HG02571 (cell line): ENCODE measurements around the gene CCL26.
"Not testable (repeated sequence)": the region's sequence is repeated elsewhere in the genome, so short reads cannot be mapped to it uniquely, and the experiment has no call there.

Source experiments
- ATAC-seq: cut with Tn5 transposase; IDR thresholded peaks from one replicate; pipeline ENCODE4 v1.9.1; 2021; ENCODE audit warnings: mild to moderate bottlenecking, moderate library complexity; ENCODE audit not compliant: unreplicated experiment

CCL26 gene

DNA sequence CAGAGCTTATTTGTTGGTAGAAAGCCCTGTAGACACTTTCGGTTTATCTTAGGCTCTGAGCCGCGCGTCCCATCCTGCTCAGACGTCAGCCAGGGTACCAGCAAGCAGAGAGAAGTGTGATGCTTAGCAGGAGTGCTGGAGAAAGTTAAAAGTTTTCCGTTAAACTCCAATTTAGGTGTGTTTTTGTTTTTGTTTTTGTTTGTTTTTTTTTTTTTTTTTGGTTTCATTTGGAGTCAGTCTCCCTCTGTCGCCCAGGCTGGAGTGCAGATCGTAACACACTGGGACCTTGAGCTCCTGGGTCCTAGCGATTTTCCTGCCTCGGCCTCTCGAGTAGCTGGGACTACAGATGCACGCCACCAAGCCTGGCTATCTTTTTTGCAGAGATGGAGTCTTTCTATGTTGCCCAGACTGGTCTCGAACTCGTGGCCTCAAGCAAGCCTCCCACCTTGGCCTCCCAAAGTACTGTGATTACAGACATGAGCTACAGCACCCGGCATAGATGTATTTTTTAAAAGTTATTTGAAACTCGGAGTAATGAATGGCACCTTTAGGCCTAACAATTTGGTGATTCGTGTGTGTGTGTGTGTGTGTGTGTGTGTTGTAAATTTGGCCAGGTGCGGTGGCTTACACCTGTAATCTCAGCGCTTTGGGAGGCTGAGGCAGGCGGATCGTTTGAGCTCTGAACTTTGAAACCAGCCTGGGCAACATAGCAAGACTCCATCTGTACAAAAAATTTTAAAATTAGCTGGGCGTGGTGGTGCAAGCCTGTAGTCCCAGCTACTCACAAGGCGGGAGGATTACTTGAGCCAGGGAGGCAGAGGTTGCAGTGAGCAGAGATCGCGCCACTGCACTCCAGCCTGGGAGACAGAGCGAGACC lies 32.0 kb downstream of the CCL26 start:
- ATAC-seq = peak; percentile 24

DNA sequence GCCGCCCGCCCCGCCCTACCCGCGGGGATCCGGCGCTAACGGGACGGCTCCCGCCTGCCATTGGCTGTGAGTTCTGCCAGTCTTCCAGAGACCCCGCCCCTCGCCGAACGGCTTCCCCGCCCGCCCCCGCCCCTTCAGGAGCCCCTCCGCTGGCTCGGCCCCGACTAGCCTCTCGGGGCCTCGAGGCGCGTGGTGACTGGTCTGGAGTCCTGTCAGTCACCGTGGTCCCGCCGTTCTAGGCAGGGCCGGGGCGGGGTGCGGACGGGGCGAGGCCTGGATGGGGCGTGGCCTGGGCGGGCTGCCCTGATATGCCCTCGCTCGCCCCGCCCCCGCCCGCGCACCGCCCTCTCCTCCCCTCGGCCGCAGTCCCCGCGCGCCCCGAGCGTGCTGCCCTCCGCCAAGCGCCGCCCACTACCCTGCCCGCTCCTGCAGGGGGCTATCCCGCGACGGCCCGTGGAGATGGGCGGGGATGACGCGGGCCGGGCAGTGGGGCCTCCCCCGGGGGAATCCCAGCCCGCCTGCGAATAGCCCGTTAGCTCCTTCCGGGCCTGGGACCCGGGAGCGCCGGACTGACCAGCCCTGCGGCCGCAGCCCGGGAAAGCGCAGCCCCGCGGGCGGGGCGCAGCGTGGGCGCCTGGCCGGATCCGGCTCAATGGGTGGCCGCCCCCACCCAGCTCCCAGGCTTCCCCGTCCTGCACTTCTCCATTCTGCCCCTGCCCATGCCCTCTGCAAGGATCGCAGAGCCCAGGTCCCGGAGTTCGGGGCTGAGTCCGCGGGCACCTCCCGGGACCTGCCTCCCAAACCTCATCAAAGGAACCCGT lies 32.8 kb downstream of the CCL26 start:
- peak; percentile 89 for ATAC-seq

DNA sequence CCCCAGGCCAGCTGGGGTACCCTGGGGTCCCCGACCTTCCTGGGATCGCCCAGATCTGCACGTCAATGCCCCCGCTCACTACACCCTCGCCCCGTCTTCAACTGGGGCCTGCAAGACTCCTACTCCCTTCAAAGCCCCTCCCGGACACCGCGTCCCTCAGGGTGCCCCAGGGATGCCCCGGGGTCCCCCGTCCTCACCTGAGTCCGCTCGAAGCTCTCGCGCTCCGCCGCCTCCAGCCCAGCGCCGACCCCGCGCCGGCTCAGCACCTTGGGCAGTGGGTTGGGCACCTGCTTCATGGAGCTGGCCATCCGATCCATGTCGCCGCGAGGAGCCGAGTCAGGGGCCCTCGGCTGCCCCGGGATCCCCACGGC lies 33.4 kb downstream of the CCL26 start, which contains the start of gene HIP1:
TSS of gene HIP1 (minus strand) at position 338 of the 371 bp plus-strand sequence. CDS start at position 317, 21 bp downstream.
- peak; percentile 4 for ATAC-seq

DNA sequence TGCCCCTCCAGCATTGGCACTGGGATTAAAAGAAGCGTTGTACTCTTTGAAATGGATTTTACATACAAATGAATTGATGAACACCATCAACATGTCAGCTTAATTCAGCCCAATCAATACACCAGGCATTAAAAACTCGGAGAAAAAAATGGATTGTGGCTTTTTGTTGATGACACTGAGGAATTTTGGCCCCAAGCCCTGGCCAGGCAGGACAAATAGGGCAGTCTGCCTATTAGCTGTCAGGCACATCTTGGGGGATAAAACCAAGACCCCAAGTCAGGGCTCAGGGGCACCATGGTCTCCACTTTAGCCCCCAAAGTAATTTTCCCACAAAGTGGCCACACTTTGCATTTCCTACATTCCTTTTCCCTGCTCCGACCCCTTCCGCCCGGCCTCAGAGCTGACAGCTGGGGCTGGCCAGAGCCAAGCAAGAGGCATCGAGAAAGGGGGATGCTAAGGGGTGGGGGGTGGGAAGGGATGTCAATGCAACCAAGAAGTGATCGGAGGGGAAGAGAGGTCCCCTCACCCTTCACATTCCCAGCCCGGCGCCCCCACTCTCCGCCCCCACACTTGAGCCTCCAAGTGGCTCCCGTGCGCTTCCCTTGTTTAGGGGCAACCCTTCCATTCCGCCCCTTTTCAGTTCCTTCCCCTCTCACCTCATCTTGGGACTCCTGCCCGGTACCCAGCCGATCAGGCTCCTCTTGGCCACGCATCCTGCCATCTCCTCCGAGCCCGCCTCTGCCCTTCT lies 34.0 kb downstream of the CCL26 start:
- ATAC-seq = no peak

DNA sequence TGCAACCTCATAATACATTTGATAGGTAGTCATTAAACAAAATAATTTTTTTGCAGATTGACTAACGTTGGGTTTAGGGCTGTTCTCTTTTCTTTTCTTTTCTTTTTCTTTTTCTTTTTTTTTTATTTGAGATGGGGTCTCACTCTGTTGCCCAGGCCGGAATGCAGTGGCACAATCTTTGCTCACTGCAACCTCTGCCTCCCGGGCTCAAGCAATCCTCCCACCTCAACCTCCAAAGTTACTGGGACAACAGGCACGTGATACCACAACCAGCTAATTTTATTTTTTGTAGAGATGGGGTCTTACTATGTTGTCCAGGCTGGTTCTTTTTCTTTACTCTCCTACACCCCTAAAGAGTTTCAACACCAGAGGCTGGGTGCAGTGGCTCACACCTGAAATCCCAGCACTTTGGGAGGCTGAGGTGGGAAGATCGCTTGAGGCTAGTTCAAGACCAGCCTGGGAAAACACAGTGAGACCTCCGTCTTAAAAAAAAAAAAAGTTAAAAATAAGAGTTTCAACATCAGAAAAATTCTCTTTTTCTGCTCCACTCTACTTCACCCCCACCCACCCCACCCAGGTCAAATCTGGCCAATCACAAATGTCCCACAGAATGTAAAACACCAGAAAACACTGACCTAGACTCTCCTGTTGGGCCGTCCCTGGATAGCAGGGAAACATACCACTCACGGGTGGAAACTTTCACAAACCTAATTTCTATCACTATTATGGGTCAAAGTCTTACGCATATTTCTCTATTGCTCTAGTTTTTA lies 36.2 kb downstream of the CCL26 start:
- no peak for ATAC-seq

DNA sequence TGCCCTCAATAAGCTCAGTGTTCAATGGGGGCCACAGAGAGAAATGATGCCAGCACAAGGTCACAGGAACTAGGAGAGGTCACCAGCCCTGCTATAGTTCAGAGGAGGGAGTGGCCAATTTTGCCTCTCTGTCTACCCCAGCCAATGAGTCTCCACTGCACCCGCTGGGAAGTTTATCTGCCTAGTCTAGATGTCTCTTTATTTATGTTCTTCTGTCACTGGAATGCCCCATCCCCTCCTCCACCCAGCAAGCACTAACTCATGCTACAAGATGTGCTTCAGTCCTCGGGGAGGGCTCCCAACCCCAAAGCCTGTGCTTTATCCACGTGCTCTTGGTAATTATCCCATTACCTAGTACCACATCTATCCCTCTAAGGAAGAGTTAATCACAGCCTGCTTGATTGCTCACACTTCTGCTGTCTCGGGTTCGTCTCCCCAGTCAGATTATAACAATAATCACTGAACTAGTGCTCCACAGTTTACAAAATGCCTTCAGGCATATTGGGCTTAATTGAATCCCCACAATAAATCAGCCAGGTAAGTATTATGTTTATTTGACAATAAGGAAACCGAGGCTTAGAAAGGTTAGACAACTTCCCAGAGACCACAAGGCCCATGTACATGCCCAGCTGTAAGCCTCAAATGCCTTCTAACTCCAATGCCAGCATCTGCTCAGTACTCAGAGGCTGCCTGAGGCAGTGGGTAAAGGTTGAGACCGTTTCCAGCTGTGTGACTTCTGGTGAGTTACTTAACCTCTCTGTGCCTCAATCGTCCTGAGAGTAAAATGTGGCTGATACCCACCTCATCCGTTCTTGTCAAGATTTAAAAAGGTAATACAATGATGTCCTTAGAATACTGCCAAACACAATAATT lies 37.2 kb downstream of the CCL26 start:
- no peak for ATAC-seq

DNA sequence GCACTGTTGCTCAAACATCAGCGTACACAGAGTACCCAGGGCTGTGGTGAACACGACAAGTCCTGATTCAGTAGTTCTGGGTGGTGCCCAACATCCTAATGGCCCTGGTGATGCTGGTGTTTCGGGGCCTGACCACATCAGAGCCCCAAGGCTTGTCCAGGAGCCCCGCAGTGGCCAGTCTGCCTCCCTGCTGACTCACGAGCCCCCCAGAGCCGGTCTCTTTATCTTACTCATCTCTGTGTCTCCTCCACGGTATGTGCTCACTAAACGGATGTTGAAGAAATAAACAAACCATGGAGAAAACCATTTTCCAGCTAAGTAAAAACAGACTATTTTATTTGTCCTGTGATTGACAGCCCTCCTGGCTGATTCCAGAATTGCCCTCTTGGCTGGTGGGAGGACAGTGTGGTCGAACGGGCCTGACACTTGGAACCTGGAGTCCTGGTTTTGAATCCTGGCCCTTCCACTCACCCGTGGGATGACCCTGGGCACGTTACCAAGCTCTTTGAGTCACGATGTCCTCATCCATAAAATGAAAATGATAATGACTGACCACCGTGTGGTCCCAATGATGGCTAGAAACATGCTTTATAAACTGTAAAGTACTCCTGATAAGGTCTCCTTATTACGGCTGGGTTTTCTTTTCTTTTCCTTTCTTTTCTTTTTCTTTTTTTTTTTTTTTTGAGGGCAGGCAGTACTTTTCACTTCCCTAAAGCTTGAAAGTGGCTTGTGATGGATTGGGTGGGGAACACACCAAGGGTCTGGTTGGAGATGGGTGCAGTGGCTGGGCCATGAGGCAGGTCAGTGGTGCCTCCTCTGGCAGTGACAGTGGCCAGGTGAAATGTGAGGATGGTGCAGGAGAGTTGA lies 39.0 kb downstream of the CCL26 start:
- ATAC-seq = no peak

DNA sequence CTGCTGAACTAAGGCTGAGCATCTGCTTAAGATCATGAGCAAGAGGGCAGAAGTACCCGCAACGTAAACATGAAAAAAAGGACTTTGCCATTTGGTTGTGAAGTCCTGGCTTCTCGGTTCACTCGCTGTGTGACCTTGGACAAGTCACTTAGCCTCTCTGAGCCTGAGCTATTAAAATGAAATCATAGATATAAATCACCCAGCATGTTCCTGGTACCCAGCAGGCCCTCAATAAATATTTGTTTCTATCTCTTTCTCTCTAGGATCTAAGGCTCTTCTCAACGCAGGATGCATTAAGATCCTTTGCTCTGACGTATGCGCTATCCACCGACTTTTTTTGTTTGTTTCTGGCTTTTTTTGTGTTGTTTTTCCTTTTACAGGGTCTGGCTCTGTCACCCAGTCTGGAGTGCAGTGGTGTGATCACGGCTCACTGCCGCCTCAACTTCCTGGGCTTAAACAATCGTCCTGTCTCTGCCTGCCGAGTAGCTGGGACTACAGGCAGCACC lies 39.9 kb downstream of the CCL26 start:
- no peak for ATAC-seq

DNA sequence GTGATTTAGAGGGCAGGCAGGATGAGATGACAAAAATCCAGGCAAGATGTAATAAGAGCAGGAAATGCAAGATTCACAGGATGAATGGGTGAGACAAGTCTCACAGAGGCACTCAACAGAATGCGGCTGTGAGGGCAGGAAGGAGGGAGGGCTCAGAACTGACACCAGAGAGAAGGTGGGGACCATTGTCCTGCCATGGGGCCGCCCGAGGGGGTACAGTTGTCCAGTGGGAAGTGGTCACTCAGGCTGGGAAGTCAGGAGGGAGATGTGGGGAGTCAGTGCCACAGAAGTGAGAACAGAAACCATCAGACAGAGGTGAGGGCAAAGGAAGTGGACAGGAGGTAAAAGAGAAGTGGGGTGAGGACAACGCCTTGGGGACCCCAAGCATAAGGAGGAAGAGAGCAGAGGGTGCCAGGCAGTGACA lies 42.1 kb downstream of the CCL26 start:
- no peak for ATAC-seq

DNA sequence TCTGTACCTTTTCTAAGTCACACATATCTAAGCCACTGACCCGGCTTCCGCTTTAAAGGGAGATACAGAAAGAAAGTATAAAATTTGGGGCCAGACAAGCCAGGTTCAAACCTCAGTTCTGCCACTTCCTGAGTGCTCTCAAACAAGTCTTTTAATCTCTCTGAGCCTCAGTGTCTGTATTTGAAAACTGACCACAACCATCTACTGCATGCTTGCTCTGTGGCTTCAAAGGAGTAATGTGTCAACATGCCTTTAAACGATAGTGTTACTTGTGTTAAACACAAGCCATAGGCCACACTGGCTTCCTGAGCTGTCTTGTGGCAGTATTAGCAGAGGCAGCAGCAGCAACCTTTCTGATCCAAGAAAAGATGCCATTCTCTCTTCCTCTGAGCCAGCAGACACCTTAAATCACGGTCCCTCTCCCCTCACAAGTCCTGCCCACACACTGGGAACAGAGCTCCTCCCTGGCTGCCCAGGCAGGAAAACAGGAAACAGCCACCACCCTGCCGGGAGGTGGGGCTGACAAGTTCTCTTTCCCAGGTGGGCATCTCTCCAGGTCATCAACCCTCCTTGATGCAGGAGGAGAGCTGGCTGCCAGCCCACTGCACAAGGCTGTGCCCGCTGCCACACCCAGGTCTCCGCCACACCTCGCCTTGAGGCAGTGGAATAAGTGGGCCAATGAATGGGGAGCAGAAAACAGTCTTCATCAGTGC lies 44.0 kb downstream of the CCL26 start:
- no peak for ATAC-seq

DNA sequence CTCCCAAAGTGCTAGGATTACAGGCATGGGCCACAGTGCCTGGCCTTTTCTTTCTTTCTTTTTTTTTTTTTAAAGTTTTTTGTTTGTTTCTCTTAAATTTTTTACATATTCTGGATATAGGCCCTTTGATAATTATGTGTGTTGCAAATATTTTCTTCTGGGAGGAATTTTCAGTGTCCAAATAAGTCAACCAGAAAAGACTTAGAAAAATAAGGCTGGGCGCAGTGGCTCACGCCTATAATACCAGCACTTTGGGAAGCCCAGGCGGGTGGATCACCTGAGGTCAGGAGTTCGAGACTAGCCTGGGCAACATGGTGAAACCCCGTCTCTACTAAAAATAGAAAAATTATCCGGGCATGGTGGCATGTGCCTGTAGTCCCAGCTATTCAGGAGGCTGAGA lies 44.7 kb downstream of the CCL26 start:
- ATAC-seq = not testable (repeated sequence)

DNA sequence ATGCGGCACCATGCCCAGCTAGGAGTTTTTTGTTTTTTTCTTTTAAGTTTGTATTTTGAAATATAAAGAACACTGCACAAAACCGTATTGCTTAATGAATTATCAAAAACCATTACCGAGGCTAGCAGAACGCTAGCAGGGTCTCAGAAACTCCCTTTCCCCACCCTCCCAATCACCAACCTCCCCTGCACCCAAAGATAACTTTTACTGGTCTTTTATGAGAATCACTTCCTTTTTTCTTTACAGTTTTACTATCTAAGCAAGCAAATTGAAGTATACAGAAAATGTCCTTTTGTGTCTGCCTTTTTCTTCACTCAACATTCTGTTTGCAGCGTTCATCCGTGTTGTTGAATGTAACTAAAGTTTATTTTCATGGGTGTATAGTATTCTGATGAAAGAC lies 46.7 kb downstream of the CCL26 start:
- no peak for ATAC-seq

DNA sequence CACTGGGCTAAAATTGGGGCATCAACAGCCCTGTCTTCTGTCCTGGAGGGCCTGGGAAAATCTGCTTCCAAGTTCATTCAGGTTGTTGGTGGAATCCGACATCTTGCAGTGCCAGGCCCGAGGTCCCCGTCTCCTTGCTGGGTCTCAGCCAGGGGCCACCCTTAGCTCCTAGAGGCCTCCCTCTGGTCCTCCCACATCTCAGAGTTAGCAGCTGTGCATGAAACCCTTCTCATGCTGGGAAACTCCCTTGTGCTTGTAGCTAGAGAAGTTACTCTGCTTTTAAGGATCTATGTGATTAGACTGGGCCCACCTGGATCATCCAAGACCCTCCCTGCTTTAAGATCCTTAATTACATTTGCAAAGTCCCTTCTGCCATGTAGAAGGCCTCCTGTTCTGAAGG lies 48.6 kb downstream of the CCL26 start:
- no peak for ATAC-seq

DNA sequence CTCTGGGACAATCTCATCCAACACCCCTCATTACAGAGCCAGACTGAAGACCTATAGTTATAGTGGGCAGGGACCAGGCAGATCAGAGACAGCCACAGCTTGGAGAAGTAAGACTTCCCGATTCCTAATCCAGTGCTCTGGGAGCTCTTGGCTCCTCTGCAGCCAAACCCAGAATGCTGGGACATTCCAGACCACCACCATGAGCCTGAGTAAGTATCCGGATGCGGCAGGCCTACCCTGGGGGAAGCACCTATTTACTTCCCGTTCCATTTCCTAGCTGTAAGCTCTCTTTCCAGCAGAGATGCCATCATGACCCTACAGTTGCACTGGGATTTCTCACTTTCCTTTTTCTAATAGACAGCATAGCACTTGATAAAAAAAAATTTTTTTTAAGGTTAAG lies 49.6 kb downstream of the CCL26 start:
- ATAC-seq = no peak

DNA sequence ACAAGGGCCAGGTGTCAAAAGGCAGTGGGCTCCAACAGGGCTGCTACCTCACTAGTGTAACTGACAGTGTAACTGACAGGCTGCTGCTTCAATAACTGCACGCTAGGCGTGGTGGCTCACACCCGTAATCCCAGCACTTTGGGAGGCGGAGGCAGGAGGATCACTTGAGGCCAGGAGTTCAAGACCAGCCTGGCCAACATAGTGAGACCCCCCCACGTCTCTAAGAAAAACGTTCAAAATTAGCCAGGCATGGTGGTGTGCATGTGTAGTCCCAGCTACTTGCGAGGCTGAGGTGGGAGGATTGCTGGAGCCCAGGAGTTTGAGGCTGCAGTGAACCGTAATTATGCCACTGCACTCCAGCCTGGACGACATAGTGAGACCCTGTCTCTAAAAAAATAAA lies 50.1 kb downstream of the CCL26 start:
- not testable (repeated sequence) for ATAC-seq

DNA sequence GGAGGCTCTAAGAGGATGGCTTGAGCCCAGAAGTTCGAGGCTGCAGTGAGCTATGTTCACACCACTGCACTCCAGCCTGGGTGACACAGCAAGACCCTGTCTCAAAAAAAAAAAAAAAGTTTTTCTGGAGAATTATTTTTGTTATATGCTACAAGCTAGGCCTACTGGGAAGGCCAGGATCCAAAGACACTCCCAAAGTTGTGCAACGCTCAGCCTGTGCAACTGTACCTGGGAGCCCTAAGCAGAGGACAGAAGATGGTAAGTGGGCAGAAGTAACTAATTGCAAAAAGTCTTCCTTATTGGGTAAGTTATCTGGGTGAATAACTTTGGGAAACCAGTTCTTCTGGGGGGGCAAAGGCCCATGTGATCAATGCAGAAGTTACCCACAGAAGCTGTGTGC lies 50.6 kb downstream of the CCL26 start:
- no peak for ATAC-seq

DNA sequence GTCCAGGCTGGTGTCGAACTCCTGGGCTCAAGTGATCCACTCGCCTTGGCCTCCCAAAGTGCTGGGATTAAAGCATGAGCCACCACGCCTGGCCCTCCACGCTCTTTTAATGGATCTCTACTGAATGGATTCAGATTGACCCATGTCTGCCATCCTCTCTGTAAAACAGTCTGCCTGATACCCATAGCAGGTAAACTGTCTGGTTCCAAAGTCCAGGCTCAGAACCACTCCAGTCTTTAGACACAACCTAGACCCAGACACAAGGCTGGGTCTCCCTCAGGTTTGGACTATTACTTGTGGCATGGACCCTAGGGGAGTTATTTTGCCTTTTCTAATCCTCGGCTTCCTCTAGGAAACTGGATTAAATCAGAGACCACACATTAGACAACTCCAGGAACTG lies 52.4 kb downstream of the CCL26 start:
- ATAC-seq = no peak
